ENCODE data around the gene BTBD9. TPM values are rescaled to one million over a fixed set of nuclear protein-coding genes. Genes with fewer than 3 reads are reported as not detected.

BTBD9 gene
- total RNA-seq, 1 donor from 2014 or later: 18.1 TPM

DNA sequence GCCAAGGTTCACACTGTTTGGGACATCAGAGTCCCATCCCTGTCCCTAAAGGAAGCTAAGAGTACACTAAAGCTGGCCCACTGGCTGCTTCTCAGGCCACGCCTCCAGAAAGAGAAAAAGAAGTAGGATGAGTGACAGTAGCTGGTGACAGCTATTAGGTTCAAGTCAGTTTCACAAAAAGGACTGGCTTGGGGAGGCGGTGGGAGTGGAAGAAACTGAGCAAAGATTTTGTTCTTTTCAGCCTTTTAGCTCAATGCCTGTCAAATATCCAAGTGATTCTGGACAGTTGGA is 445.5 kb downstream of the BTBD9 start:
- TF ChIP-seq, protein P1, sequence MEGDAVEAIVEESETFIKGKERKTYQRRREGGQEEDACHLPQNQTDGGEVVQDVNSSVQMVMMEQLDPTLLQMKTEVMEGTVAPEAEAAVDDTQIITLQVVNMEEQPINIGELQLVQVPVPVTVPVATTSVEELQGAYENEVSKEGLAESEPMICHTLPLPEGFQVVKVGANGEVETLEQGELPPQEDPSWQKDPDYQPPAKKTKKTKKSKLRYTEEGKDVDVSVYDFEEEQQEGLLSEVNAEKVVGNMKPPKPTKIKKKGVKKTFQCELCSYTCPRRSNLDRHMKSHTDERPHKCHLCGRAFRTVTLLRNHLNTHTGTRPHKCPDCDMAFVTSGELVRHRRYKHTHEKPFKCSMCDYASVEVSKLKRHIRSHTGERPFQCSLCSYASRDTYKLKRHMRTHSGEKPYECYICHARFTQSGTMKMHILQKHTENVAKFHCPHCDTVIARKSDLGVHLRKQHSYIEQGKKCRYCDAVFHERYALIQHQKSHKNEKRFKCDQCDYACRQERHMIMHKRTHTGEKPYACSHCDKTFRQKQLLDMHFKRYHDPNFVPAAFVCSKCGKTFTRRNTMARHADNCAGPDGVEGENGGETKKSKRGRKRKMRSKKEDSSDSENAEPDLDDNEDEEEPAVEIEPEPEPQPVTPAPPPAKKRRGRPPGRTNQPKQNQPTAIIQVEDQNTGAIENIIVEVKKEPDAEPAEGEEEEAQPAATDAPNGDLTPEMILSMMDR (IDR thresholded peaks at IDR 0.05): no peak
- Mint-ChIP-seq H3K4me3 (ENCODE audit: unreplicated experiment) (no peak overlapping the region), H3K36me3 (ENCODE audit: unreplicated experiment) (no peaks in the 10 kb centered on the region), H3K4me1 (ENCODE audit: unreplicated experiment) (peaks cover 2% of the 10 kb centered on the region), H3K9me3 (ENCODE audit: unreplicated experiment) (no peaks in the 10 kb centered on the region), H3K27me3 (ENCODE audit: unreplicated experiment) (no peaks in the 10 kb centered on the region), H3K27ac (ENCODE audit: unreplicated experiment) (no peak overlapping the region)
- no peak for DNase-seq (ENCODE audit: extremely low spot score, unreplicated experiment)

DNA sequence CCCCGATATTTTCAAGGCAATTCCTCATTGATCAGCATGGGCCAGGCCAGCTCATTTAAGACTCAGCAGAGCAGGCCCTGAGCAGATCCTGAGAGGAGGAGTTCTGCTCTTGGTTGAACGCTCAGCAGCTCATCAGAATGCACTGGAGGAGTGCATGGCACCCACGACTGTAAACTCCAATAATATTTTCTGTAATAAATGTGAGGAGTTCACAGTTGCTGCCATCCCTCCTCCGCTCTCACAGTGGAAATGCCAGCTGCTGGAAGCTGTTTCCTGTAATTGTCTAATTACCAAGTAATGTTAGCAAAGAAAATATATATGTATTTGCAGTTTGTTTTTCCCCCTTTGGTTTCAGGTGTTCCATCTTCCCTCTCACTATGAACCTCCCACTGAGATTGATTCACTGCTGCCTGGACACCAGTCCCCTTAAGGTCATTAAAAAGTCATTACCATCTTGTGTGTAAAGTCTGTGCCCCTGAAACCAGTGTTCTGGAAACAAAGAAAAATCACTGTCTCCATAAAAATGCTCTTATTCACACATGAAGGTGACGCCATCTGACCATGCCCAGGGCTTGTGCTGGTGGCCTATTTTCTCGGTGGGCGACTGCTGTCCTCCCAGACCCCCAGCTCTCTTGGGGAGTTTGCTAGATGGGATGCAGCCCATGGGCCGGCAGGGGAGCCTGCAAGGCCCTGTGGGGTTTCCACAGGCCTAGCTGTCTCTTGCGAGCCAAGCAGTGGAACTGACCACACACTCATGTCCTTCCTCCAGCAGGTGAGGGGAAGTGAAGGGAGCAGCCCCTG is 446.0 kb downstream of the BTBD9 start:
- no peak for DNase-seq (ENCODE audit: extremely low spot score, unreplicated experiment)
- no peaks in the 10 kb centered on the region for H3K27me3 Mint-ChIP-seq (ENCODE audit: unreplicated experiment)
- TF ChIP-seq, protein P1 (IDR thresholded peaks at IDR 0.05): no peak
- no peak overlapping the region for H3K4me3 Mint-ChIP-seq (ENCODE audit: unreplicated experiment)
- H3K9me3 Mint-ChIP-seq (ENCODE audit: unreplicated experiment): no peaks in the 10 kb centered on the region
- H3K4me1 Mint-ChIP-seq (ENCODE audit: unreplicated experiment): peaks cover 2% of the 10 kb centered on the region
- no peaks in the 10 kb centered on the region for H3K36me3 Mint-ChIP-seq (ENCODE audit: unreplicated experiment)
- H3K27ac Mint-ChIP-seq (ENCODE audit: unreplicated experiment): no peak overlapping the region

DNA sequence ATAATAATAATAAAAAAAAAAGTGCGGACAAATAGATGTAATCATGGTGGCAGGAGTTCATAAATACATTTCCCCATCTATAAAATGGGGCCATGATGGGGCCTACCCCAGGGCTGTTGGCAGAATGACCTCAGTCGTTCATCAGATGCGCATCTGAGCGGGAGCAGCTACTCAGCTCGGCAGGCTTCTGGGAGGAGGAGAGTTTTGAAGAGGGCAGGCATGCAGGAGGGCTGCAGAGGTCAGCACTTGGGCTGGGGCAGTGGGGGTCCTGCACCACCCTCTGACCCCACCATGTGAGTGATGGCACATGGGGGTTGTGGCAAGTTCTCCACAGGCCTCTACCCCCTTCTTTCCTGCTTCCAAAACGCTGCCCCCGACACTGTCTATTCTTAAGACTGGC is 446.7 kb downstream of the BTBD9 start:
- no peaks in the 10 kb centered on the region for H3K9me3 Mint-ChIP-seq (ENCODE audit: unreplicated experiment)
- H3K27me3 Mint-ChIP-seq (ENCODE audit: unreplicated experiment): no peaks in the 10 kb centered on the region
- TF ChIP-seq, protein P1 (IDR thresholded peaks at IDR 0.05): no peak
- no peak for DNase-seq (ENCODE audit: extremely low spot score, unreplicated experiment)
- no peak overlapping the region for H3K4me3 Mint-ChIP-seq (ENCODE audit: unreplicated experiment)
- no peaks in the 10 kb centered on the region for H3K36me3 Mint-ChIP-seq (ENCODE audit: unreplicated experiment)
- peaks cover 2% of the 10 kb centered on the region for H3K4me1 Mint-ChIP-seq (ENCODE audit: unreplicated experiment)
- no peak overlapping the region for H3K27ac Mint-ChIP-seq (ENCODE audit: unreplicated experiment)

DNA sequence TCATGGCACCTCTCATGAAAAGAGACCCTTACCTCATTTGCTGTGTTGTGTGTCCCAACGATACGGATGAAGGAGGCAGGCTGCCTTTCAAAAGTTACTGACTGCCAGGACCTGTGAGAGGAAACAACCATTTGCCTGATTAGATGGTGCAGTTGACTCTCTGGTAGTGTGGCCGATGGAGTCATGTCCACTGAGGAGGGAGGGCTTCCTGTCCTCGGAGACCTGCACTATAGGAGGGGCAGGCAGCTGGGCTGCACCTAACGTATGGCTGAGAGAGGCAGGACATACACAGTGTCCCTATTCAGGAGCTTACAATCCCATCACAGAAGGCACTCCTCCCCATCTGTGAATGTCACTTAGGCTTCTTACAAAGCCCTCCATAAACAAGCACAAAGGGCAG is 447.2 kb downstream of the BTBD9 start:
- Mint-ChIP-seq H3K27me3 (ENCODE audit: unreplicated experiment) (no peaks in the 10 kb centered on the region), H3K4me1 (ENCODE audit: unreplicated experiment) (peaks cover 2% of the 10 kb centered on the region), H3K27ac (ENCODE audit: unreplicated experiment) (no peak overlapping the region), H3K36me3 (ENCODE audit: unreplicated experiment) (no peaks in the 10 kb centered on the region), H3K9me3 (ENCODE audit: unreplicated experiment) (no peaks in the 10 kb centered on the region), H3K4me3 (ENCODE audit: unreplicated experiment) (no peak overlapping the region)
- DNase-seq (ENCODE audit: extremely low spot score, unreplicated experiment): no peak
- TF ChIP-seq, protein P1 (IDR thresholded peaks at IDR 0.05): no peak

DNA sequence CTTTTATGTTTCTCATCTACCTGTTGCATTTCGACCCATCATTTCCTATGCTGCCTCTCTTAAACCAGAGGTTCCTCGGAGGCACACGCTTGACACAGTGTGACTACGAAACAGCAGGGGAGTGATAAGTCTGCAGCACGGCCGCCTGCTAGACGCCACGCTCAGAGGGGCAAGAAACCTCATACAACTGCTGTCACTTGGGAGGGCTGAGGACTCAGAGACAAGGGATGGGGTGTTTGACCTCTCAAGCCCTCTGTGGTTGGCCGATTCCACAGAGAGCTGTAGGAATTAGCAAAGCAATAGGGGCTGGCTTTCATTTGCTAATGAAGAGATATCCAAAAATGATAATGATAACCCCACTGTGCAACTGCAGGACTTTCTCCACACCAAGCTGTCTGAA is 447.7 kb downstream of the BTBD9 start:
- H3K9me3 Mint-ChIP-seq (ENCODE audit: unreplicated experiment): no peaks in the 10 kb centered on the region
- no peak for DNase-seq (ENCODE audit: extremely low spot score, unreplicated experiment)
- H3K27ac Mint-ChIP-seq (ENCODE audit: unreplicated experiment): no peak overlapping the region
- peaks cover under 1% of the 10 kb centered on the region for H3K36me3 Mint-ChIP-seq (ENCODE audit: unreplicated experiment)
- H3K4me1 Mint-ChIP-seq (ENCODE audit: unreplicated experiment): peaks cover 2% of the 10 kb centered on the region
- TF ChIP-seq, protein P1 (IDR thresholded peaks at IDR 0.05): no peak
- no peak overlapping the region for H3K4me3 Mint-ChIP-seq (ENCODE audit: unreplicated experiment)
- H3K27me3 Mint-ChIP-seq (ENCODE audit: unreplicated experiment): no peaks in the 10 kb centered on the region

Data from osteocyte (in vitro differentiated cells).